Heart left ventricle (tissue), 16 donors: ENCODE measurements around the gene ZNF219. TPM values are rescaled to one million over a fixed set of nuclear protein-coding genes. Genes with fewer than 3 reads are reported as not detected.

Experiments
- ATAC-seq, 4 donors: fragments of 200-7000 bp; cut with Tn5 transposase; one replicate each; pipeline ENCODE4 v1.9.1; 2020 to 2022; ENCODE audit warnings: moderate library complexity in 4 of 4, mild to moderate bottlenecking in 3 of 4, moderate number of reproducible peaks in 1 of 4
- DNase-seq, 5 donors: peaks; one replicate each; pipeline ENCODE4 v3.0.0-alpha.2; 2020
- H3K27ac ChIP-seq, 12 donors: fragments of 200-600 bp; sonication (generic) in 4 of 12; one replicate each; pipeline versions ENCODE4 v1.5.0 to v1.8.0; 2016 to 2022; ENCODE audit warnings: mild to moderate bottlenecking in 2 of 12
- H3K27me3 ChIP-seq, 9 donors: fragments of 200-600 bp; sonication (generic) in 2 of 9; one replicate each; pipeline versions ENCODE4 v1.5.1 to v1.8.0; 2016 to 2022; ENCODE audit warnings: mild to moderate bottlenecking in 3 of 9
- H3K36me3 ChIP-seq, 9 donors: fragments of 200-600 bp; sonication (generic) in 2 of 9; one replicate each; pipeline versions ENCODE4 v1.5.0 to v1.8.0; 2018 to 2022; ENCODE audit warnings: mild to moderate bottlenecking in 2 of 9
- H3K4me1 ChIP-seq, 12 donors: fragments of 200-600 bp; sonication (generic) in 4 of 12; one replicate each; pipeline versions ENCODE4 v1.5.0 to v1.8.0; 2016 to 2022; ENCODE audit warnings: mild to moderate bottlenecking in 3 of 12
- H3K4me3 ChIP-seq, 12 donors: fragments of 200-600 bp; sonication (generic) in 4 of 12; one replicate each; pipeline versions ENCODE4 v1.5.0 to v1.8.0; 2017 to 2022; ENCODE audit warnings: mild to moderate bottlenecking in 9 of 12, moderate library complexity in 4 of 12
- H3K9me3 ChIP-seq, 12 donors: fragments of 200-600 bp; sonication (generic) in 4 of 12; one replicate each; pipeline versions ENCODE4 v1.5.0 to v1.8.0; 2016 to 2022; ENCODE audit warnings: mild to moderate bottlenecking in 1 of 12
- POLR2A ChIP-seq, 2 donors: fragments of 450-650 bp; IDR thresholded peaks; one replicate each; pipeline ENCODE4 v1.6.1; 2017; ENCODE audit warnings: antibody characterized with exemption in 2 of 2, mild to moderate bottlenecking in 2 of 2, moderate library complexity in 2 of 2
- WGBS, 4 donors: extraction: QIAGEN DNeasy Blood & Tissue Kit in 2 of 4; methylation state at CpG; one replicate each; pipeline versions ENCODE4 v1.1.5 to v1.1.7; 2013 to 2018; 5-methylcytosine and 5-hydroxymethylcytosine counted together
- intact Hi-C, 10 donors: fragments of 100-400 bp; cut with DNase I; formaldehyde crosslinking; loops; one replicate each; pipeline versions ENCODE4 v1.11.1 to v1.14.2; 2022
- polyA plus RNA-seq, 2 donors: library from polyadenylated mRNA; stranded (reverse); fragments of 200-250 nt; gene quantifications; one replicate each; pipeline ENCODE4 v1.2.3, GENCODE V29; 2013
- total RNA-seq, 9 donors: library from RNA; depleted of rRNA in 2 of 9; stranded (reverse); fragments of >200 nt in 2 of 9; fragmentation: NEBNext Ultra II Directional in 3 of 9; extraction: Animal tissue kit (Norgen Biotek cat#: 25700) in 3 of 9; gene quantifications; one replicate each; pipeline versions ENCODE4 v1.1.0 to v1.2.4, GENCODE V29; 2016 to 2023
- TF ChIP-seq, protein P1 (sequence below), 12 donors: fragments of 200-600 bp; sonication (generic) in 4 of 12; IDR thresholded peaks; one replicate each; pipeline versions ENCODE4 v1.5.0 to v1.8.0; 2018 to 2022; ENCODE audit warnings: antibody characterized with exemption in 12 of 12, mild to moderate bottlenecking in 5 of 12
- donor health status: ischemic (EF 13 %, LVEDD 7.1; RV severe dilation, severe dysfunction).
- donor health status: healthy with polysubstance abuse.
- donor health status: DM: no; HTN: yes; CAD: no.
- donor health status: DM: no; HTN: no; CAD: no.
- donor health status: ischemic (EF 25% LVEDD 6.9; RV normal size, moderate dysfunction).
- donor health status: ischemic (EF 25% LVEDD 5.7; RV mildly dilated, moderate dysfunction).
- donor health status: healthy.
- donor health status: DM: yes; HTN: yes; CAD: no.
- donor health status: ischemic (EF 35%, LVEDD 5.7; RV mildly dilated, moderate dysfunction).
- donor health status: nonischemic (EF 11% LVEDD 7.7; RV severe dilation, severe dysfunction).
- donor health status: DM: yes; HTN: yes; CAD: no.
- donor health status: PGD.
- donor health status: ischemic (EF 29% LVEDD 5.4; RV normal size, mild dysfunction).
- donor health status: nonischemic (EF 23%, LVEDD 6.1; RV moderate dilation, normal function).

The ZNF219 gene
- total and polyA plus RNA-seq, 11 donors: 33.9 to 97.9 (median 43.0) TPM

DNA sequence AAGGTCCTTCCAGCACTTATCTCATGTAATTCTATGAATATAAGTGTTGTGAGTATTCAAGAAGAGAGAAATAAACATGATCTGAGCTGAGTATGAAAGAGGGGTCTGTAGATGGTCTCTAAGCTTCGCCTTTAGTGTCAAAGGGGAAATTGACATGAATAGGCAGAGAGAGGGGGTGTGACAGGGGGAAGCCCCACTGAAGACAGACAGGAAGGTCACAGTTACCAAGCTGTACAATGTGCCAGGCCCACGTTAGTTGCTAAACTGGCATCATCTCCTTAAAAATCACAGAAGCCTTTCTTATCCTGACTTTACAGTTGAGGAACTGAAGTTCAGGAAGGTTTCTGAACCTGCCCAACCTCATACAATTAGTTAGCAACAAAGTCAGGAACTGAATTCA is 20.8 kb downstream of the ZNF219 start:
- H3K4me3 ChIP-seq: no peak overlapping the region
- WGBS, 4 donors: 77 to 88% (median 85%) methylated on average over 2 of the region's 2 CpGs
- H3K27ac ChIP-seq: no peak overlapping the region
- TF ChIP-seq, protein P1, sequence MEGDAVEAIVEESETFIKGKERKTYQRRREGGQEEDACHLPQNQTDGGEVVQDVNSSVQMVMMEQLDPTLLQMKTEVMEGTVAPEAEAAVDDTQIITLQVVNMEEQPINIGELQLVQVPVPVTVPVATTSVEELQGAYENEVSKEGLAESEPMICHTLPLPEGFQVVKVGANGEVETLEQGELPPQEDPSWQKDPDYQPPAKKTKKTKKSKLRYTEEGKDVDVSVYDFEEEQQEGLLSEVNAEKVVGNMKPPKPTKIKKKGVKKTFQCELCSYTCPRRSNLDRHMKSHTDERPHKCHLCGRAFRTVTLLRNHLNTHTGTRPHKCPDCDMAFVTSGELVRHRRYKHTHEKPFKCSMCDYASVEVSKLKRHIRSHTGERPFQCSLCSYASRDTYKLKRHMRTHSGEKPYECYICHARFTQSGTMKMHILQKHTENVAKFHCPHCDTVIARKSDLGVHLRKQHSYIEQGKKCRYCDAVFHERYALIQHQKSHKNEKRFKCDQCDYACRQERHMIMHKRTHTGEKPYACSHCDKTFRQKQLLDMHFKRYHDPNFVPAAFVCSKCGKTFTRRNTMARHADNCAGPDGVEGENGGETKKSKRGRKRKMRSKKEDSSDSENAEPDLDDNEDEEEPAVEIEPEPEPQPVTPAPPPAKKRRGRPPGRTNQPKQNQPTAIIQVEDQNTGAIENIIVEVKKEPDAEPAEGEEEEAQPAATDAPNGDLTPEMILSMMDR (IDR thresholded peaks at IDR 0.05): no peak
- no peak for TF ChIP-seq POLR2A (IDR thresholded peaks at IDR 0.05)
- no peak for ATAC-seq
- intact Hi-C loops: no loop called here
- H3K27me3 ChIP-seq: no peaks in the 10 kb centered on the region
- H3K9me3 ChIP-seq: no peaks in the 10 kb centered on the region
- H3K36me3 ChIP-seq: peaks cover 0 to 99% (median 91%) of the 10 kb centered on the region in 9 donors
- DNase-seq: no peak
- H3K4me1 ChIP-seq: peaks cover 0 to 7% (median 3%) of the 10 kb centered on the region in 12 donors

DNA sequence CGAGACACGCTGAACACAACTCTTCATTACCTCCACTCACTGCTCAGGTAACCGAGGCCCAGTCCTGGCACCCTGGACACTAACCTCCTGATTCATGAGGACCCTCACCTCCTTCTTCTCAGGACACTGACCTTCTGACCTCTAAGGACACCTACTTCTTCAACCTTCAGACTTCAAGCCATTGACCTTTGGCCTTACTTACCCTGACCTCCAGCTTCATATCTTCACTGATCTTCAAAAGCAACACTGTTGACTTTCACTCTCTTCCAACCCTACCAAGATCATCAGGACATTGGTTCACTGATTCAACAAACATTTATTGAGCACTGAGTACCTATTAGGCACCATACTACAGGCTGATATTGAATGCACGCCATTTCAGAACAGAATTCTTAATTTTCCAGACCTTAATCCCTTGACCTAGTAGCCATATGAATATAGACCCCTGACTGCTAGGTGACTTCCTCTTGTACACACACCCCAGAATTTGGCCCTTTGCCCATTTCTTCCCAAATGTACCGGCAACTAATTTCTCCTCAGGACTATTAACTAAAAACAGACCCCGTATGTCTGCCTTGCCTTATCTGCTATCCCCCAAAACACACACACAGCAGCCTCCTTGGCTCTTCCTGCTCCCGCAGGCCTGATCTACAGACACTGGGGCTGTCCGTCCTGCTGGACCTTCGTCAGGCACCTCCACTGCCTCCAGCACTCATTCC is 22.6 kb downstream of the ZNF219 start:
- Histone ChIP-seq H3K4me1 (peaks cover 0 to 21% (median 14%) of the 10 kb centered on the region in 12 donors), H3K27me3 (no peaks in the 10 kb centered on the region), H3K4me3 (no peak overlapping the region), H3K36me3 (peaks cover 0 to 82% (median 74%) of the 10 kb centered on the region in 9 donors), H3K27ac (no peak overlapping the region), H3K9me3 (no peaks in the 10 kb centered on the region)
- WGBS, 4 donors: 85 to 88% (median 87%) methylated on average over 9 of the region's 9 CpGs
- ATAC-seq: no peak
- DNase-seq: no peak
- intact Hi-C loops: no loop called here
- TF ChIP-seq, protein P1 (IDR thresholded peaks at IDR 0.05): no peak
- no peak for TF ChIP-seq POLR2A (IDR thresholded peaks at IDR 0.05)

DNA sequence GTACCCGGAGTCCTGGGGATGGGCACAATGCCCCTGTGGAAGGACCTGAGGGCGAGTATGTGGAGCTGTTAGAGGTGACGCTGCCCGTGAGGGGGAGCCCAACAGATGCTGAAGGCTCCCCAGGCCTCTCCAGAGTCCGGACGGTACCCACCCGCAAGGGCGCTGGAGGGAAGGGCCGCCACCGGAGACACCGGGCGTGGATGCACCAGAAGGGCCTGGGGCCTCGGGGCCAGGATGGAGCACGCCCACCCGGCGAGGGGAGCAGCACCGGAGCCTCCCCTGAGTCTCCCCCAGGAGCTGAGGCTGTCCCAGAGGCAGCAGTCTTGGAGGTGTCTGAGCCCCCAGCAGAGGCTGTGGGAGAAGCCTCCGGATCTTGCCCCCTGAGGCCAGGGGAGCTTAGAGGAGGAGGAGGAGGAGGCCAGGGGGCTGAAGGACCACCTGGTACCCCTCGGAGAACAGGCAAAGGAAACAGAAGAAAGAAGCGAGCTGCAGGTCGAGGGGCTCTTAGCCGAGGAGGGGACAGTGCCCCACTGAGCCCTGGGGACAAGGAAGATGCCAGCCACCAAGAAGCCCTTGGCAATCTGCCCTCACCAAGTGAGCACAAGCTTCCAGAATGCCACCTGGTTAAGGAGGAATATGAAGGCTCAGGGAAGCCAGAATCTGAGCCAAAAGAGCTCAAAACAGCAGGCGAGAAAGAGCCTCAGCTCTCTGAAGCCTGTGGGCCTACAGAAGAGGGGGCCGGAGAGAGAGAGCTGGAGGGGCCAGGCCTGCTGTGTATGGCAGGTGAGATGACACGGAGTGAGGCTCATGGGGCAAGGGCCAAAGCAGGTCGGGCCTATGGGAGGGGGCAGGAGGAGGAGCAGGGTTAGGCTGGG is 23.8 kb downstream of the ZNF219 start:
- Histone ChIP-seq H3K36me3 (peaks cover 0 to 71% (median 64%) of the 10 kb centered on the region in 9 donors), H3K27ac (no peak overlapping the region), H3K4me3 (no peak overlapping the region), H3K9me3 (no peaks in the 10 kb centered on the region), H3K4me1 (peaks cover 0 to 26% (median 16%) of the 10 kb centered on the region in 12 donors), H3K27me3 (no peaks in the 10 kb centered on the region)
- TF ChIP-seq, protein P1 (IDR thresholded peaks at IDR 0.05): no peak
- TF ChIP-seq POLR2A (IDR thresholded peaks at IDR 0.05): no peak
- WGBS, 4 donors: 87 to 93% (median 91%) methylated on average over 25 to 26 of the region's 26 CpGs
- DNase-seq (no peak), ATAC-seq (no peak)
- intact Hi-C loops: no loop called here

DNA sequence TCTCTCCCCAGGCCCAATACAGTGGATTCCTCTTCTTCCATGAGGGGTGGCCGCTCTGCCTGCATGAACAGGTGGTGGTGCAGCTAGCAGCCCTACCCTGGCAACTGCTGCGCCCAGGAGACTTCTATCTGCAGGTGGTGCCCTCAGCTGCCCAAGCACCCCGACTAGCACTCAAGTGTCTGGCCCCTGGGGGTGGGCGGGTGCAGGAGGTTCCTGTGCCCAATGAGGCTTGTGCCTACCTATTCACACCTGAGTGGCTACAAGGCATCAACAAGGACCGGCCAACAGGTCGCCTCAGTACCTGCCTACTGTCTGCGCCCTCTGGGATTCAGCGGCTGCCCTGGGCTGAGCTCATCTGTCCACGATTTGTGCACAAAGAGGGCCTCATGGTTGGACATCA is 24.5 kb downstream of the ZNF219 start:
- ATAC-seq: no peak
- peaks cover 0 to 33% (median 22%) of the 10 kb centered on the region in 12 donors for H3K4me1 ChIP-seq
- no peak overlapping the region for H3K4me3 ChIP-seq
- no peaks in the 10 kb centered on the region for H3K9me3 ChIP-seq
- TF ChIP-seq, protein P1 (IDR thresholded peaks at IDR 0.05): no peak
- TF ChIP-seq POLR2A (IDR thresholded peaks at IDR 0.05): no peak
- H3K27ac ChIP-seq: no peak overlapping the region
- WGBS, 4 donors: 90 to 100% (median 95%) methylated on average over 2 to 9 of the region's 9 CpGs
- H3K27me3 ChIP-seq: peaks cover 0 to 3% (median 0%) of the 10 kb centered on the region in 9 donors
- no peak for DNase-seq
- peaks cover 0 to 64% (median 56%) of the 10 kb centered on the region in 9 donors for H3K36me3 ChIP-seq
- intact Hi-C loops: loop anchor here in 1 of 10 donors (2.0 kb wide), 1 partner anchor 17 kb away; no protein-coding TSS in a partner anchor
